Uterus (tissue), 2 donors: ENCODE results near the gene DCX.

Experiments used
- POLR2A ChIP-seq, 2 donors: fragments of 450-650 bp; IDR thresholded peaks; one replicate each; pipeline ENCODE4 v1.6.1; 2016; ENCODE audit warnings: antibody characterized with exemption in 2 of 2, mild to moderate bottlenecking in 1 of 2, moderate library complexity in 1 of 2
- TF ChIP-seq, protein P1 (sequence below), 4 experiments: fragments of 200-600 bp in 2 of 4; fragments of 450-650 bp in 2 of 4; sonication (generic) in 2 of 4; IDR thresholded peaks; one replicate each; pipeline ENCODE4 v1.5.1; 2016 to 2019; ENCODE audit warnings: antibody characterized with exemption in 4 of 4, mild to moderate bottlenecking in 2 of 4, moderate library complexity in 1 of 4

DNA sequence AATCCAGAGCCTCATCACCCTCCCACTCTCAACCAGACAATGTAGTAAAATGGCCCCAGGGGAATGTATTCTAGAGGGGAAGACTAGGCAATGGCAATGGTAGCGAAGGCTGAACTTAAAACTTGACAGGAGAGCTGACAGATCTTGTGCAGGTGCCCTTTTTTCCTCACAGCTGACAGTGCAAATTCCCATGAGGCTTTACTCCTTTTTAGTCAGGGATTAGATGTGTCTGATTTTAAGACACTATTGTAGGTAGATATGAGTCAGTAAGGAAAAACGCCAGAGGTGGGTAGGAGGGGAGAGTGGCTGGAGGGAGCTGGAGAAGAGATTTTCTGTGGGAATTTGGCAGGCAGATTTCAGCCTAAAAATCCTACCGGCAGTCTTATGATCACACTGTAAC, 152.4 kb downstream of the DCX start:
- TF ChIP-seq, protein P1, sequence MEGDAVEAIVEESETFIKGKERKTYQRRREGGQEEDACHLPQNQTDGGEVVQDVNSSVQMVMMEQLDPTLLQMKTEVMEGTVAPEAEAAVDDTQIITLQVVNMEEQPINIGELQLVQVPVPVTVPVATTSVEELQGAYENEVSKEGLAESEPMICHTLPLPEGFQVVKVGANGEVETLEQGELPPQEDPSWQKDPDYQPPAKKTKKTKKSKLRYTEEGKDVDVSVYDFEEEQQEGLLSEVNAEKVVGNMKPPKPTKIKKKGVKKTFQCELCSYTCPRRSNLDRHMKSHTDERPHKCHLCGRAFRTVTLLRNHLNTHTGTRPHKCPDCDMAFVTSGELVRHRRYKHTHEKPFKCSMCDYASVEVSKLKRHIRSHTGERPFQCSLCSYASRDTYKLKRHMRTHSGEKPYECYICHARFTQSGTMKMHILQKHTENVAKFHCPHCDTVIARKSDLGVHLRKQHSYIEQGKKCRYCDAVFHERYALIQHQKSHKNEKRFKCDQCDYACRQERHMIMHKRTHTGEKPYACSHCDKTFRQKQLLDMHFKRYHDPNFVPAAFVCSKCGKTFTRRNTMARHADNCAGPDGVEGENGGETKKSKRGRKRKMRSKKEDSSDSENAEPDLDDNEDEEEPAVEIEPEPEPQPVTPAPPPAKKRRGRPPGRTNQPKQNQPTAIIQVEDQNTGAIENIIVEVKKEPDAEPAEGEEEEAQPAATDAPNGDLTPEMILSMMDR (IDR thresholded peaks at IDR 0.05) = no peak
- TF ChIP-seq POLR2A (IDR thresholded peaks at IDR 0.05) = no peak
